HTR-8/SVneo (cell line): ENCODE measurements around the gene SLC9A5.

Source experiments
- DNase-seq: peaks from one replicate; pipeline ENCODE4 v3.0.0; 2011; ENCODE audit warnings: low spot score, mixed read lengths; ENCODE audit not compliant: insufficient read length
- FAIRE-seq: peaks from 2 replicates; lab custom pipeline; 2011; peaks lifted over from hg19 to GRCh38; lab: Jason Lieb, UNC

The SLC9A5 gene

GRCh38 chr16:67213197-67214019 is 35.4 kb upstream of the SLC9A5 start:
- FAIRE-seq (no peak), DNase-seq (no peak)

DNA sequence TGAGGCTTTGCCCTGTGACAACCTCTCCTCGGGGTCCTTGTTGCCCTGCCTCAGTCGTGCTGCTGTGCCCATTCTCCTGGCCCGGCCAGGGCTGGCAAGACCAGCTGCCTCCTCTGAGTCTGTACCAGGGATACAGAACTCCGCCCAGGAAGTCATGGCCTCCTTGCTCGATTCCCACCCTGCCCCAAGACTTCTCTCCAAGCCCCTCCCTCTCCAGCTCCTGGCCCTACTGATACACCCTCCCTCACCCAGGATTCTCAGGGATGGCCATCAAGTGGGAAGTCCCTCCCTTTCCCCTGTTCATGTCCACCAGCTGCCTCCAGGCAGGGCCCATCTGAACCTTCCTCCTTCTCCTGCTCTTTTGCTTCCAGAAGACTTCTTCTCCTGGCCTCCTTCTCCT is 33.1 kb upstream of the SLC9A5 start:
- DNase-seq, result no peak
- no peak for FAIRE-seq

DNA sequence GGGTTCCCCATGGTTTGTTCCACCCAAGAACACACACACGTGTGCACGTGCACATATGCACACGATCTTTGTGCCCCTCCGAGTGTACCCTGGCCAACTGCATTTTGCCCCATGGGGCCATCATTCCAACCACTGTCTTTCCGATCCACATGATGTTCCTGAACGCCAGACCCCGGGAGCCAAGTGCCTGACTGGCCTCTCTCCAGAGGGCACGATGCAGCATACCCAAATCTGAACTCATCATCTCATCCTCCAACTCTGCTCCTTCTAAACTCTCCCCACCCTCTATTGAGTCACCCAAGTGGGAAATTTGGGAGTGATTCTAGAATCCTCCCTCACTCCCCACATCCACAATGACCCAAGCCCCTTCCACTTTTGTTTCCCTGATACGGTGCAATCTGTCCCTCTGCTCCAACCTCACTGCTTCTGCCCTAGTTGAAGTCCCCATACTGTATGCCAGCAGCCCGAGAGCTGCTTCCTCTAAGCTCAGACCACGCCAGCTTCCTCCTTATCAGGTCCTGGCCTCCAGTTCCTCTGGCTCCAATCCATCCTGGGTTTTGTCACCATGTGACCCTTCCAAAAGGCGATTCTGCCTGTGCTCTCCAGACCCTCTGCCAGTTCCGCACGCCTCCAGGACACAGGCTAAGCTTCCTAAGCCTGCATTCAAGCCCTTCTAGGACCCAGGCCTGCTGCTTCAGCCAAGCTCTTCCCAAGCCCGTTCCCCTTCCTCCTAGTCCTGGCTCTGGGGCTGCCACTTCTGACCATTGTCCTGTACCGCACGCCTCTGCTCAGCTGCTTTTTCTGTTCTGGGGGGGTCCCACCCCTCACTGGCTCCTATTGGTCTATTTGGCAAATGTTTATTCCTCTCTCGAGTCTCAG is 31.9 kb upstream of the SLC9A5 start:
- DNase-seq, result no peak
- FAIRE-seq, result peak; percentile 42

DNA sequence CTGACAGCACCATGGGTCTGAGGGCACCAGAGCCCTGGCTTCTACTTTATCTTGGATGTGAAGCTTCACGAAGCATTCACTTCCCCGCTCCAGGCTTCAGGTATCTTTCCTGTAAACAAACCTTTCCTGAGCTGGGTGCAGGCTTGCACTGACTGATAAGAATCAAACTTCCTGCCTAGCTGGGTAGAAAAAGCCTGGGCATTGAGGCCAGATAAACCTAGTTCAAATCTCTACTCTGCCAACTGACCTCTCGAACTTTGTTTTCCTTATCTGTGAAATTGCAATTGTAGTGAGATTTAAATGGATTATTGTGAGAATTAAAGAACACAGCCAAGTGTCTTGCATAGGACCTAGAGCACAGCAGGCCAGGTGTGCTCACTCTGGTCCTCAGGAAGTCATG is 24.8 kb upstream of the SLC9A5 start:
- FAIRE-seq, result no peak

GRCh38 chr16:67226295-67226803 is 22.4 kb upstream of the SLC9A5 start:
- DNase-seq, result no peak
- peak; percentile 51 for FAIRE-seq

More for the DNA sequence above, 24.8 kb upstream of the SLC9A5 start:
- DNase-seq, result no peak

DNA sequence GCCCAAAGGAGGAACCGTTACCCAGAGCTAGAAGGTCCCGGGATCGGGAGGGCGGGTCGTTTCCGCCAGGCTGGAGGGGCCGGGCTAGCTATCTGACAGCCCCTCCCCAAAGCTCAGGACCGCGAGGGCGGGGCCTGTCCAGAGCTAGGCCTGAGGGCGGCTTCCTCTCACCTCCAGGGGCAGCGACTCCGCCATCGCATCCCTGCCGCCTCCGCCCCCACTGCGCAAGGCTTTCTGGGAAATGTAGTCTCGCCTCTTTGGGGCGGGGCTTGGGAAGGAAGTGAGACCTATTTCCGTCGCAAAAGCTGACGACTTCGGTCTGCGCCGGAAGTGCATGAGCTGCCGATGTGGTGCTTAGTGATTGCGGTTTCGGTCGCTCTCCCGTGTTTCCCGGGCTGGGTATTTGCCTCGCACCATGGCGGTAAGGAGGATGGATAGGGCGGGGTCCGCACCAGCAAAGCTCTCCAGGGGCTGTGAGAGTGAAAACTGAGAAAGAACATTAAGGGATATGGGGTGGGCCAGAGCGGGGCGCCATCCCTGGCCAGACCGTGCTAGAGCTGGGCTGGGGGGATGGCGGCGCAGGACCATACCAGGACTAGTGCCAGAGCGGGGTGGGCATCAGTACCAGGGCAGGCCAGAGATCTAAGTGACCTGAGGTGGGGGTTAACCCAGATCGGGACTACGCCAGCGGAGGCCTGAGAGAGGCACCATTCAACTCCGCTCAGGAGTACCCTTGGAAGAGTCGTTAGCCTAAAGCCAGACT is 21.8 kb upstream of the SLC9A5 start, which contains the start of gene TMEM208:
Gene TMEM208, plus strand, starts transcription at position 327 of the 763 bp plus-strand sequence. Its CDS starts 89 bp downstream, at position 416.
- FAIRE-seq, result peak; percentile 99

DNA sequence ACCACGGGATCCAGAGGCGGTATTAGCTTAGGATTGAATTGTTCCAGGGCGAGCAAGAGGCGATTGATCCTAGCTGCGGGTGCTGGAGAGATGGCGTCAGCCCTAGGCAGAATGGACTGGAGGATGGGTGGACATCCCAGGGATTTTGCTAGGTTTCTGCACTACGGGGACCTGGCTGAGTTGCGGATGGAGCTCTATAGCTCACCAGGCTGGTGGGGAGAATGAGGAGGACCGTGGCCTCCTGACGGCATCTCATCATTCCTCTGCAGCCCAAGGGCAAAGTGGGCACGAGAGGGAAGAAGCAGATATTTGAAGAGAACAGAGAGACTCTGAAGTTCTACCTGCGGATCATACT is 21.2 kb upstream of the SLC9A5 start:
- DNase-seq (no peak), FAIRE-seq (no peak)

More for the DNA sequence above, 21.8 kb upstream of the SLC9A5 start, which contains the start of gene TMEM208:
- DNase-seq, result peak; percentile 98

- DNase-seq, result no peak
- peak; percentile 28 for FAIRE-seq
Measured at GRCh38 chr16:67228034-67228785, 20.6 kb upstream of the SLC9A5 start.

- DNase-seq, result no peak
- FAIRE-seq, result no peak
Measured at GRCh38 chr16:67228905-67229304, 19.9 kb upstream of the SLC9A5 start.

DNA sequence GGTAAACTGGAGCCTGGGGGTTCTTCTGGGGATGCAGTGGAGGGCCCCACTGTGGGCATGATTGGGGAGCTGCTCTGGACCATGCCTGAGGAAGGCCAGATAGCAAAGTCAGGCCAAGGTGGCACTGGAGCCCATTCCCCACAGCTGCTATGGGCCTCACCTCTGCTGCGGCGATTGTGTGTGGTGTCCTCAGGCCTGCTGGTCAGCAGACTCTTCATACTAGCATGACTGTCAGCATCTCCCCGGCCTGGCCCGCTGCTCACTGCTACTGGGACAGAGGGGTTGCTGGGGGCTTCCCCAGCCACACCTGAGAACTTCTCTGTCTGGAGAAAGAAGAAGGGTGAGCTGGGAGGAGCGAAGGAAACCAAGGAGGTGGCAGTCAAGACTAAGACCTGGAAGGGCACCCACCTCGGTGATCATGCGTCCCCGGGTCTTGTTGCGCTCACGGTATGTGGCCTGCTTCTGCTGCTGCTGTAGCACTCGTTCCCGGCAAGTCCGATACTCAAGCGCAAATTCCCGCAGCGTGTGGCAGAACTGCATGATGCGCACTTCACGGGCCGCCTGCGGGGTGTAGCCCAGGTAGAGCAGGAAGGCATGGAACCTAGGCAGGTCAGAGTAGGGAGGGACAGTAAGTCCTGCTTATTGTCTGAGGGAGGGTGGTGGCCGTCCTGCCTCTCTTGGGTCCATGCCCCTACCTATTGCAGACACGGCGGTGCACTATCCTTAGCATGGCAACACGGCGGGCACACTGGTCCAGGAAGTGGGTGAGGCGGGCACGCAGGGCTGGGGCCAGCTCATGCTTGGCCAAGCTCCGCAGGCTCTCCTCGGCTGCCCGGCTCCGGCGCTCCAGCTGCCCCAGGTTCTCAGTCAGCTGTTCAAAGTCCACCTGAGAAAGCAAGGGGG is 18.6 kb upstream of the SLC9A5 start:
- no peak for DNase-seq
- no peak for FAIRE-seq

DNA sequence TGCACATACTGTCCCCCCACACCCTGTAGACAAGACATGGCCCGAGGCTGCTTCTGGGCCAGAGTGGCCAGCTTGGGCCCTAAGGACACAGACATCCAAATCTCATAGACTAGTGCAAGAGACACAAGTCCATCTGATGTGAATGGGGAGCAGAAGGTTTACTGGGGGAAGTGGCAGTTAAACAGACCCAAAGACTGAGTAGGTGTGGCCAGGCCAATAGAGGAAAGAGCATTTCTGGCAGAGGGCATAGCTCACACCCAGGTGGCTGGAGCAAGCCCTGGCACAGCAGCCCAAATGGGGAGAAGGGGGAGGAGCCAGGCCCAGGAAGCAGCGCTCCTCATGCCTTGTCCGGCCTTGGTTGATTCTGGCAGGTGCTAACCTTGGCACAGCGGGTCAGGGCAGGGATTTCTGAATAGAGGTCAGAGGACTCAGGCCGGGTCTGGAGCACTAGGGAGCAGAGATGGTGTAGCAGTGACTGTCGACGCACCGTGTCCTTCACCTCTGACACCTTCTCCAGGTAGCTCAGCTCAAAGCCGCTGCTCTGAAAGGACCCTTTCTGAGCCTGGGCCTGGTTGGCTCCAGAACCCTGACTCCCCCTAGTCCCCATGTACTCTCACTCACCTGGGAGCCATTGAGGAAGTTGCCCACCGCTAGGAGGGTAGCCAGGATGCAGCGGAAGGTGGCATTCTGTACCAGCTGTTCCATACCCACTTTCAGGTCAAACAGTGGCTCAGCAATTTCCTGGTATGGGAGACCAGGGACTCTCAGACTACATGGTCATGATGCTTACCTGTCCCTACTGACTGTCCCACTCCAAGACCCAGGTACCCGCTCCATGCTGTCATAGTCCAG is 17.7 kb upstream of the SLC9A5 start:
- FAIRE-seq (no peak), DNase-seq (no peak)

GRCh38 chr16:67233596-67233995 is 15.2 kb upstream of the SLC9A5 start:
- FAIRE-seq (no peak), DNase-seq (no peak)

DNA sequence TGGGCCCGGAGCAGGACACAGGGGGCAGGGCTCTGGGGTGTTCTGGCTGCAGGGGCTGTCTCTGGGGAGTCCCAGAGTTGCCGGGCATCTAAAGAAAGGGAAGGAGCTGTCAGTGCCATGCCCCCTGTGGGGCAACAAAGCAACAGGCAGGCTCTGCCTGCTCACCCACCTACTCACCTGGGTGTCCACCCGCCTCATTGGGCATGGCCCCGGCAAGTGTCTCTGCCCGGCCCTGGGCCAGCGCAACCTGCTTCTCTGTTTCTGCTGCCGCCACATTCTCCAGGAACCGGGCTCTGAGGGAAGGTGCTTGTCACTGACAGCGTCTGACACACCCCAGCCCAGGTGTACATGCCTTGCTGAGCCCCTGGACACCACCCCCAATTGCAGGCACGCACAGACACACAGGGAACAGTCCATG is 14.6 kb upstream of the SLC9A5 start:
- DNase-seq (no peak), FAIRE-seq (no peak)

DNA sequence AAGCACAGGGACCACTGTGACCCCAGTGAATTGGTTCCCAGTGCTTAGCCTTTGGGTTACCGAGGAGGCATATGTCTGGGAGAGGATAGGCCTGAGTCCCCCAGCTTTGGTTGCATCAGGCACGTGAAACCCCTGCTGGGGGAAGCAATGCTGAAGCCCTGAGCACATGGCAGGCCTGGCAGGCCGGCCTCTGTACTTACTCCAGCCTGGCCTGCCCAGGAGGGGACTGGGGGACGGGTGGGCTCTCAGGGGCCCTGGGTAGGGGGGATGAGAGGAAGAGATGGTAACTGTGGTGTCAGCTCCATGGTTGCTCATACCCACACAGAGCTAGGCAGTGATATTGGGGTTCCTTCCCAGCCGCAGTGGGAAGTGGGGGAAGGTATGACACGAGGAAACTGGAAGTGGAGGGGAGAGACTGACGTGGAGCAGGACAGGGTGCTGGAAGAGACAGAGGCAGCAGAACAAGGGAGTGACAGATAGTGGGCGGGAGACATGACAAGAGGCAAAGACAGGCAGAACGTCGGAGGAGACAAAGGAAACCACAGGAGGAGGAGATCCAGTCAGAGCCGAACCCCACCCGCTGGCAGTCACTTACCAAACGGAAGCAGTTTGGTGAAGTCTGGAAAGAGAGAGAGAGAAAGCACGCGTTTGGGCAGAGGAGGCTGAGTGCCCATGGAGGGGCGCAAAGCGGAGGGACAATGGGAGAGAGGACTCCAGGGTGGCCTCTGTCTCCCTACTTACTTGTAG is 12.8 kb upstream of the SLC9A5 start:
- peak; percentile 38 for FAIRE-seq

GRCh38 chr16:67236563-67237395 is 12.0 kb upstream of the SLC9A5 start:
- DNase-seq, result no peak
- no peak for FAIRE-seq

More for the DNA sequence above, 12.8 kb upstream of the SLC9A5 start:
- no peak for DNase-seq
